DOHH2 (cell line): ENCODE results near the gene PTGS1.

Experiments
- H3F3A ChIP-seq: fragments of 200-600 bp; sonication (generic), shearing (Covaris generic); 2 replicates; pipeline ENCODE4 v1.6.0; 2016; ENCODE audit warnings: antibody characterized with exemption, mild to moderate bottlenecking; ENCODE audit not compliant: control insufficient read depth, insufficient read depth
- H3K27ac ChIP-seq: fragments of 200-600 bp; sonication (generic); 2 replicates; pipeline ENCODE4 v1.5.1; 2014; ENCODE audit warnings: low read depth, mild to moderate bottlenecking, low read length, moderate library complexity
- H3K27me3 ChIP-seq: fragments of 200-600 bp; sonication (generic); 2 replicates; pipeline ENCODE4 v1.6.1; 2014; ENCODE audit warnings: mild to moderate bottlenecking, low read length, mixed read lengths; ENCODE audit not compliant: control insufficient read depth
- H3K36me3 ChIP-seq: fragments of 200-600 bp; sonication (generic); 2 replicates; pipeline ENCODE4 v1.6.1; 2014; ENCODE audit warnings: mild to moderate bottlenecking, low read length, moderate library complexity, mixed read lengths; ENCODE audit not compliant: control insufficient read depth
- H3K4me1 ChIP-seq: fragments of 200-600 bp; sonication (generic); 2 replicates; pipeline ENCODE4 v1.6.1; 2014; ENCODE audit warnings: mild to moderate bottlenecking, low read length, mixed read lengths; ENCODE audit not compliant: control insufficient read depth
- H3K4me2 ChIP-seq: fragments of 200-600 bp; sonication (generic); 2 replicates; pipeline ENCODE4 v1.6.0; 2014; ENCODE audit warnings: mild to moderate bottlenecking, low read length, moderate library complexity
- H3K4me3 ChIP-seq: fragments of 200-600 bp; sonication (generic); 2 replicates; pipeline ENCODE4 v1.5.1; 2014; ENCODE audit warnings: mild to moderate bottlenecking, low read length, mixed read lengths
- H3K79me2 ChIP-seq: fragments of 200-600 bp; sonication (generic); 2 replicates; pipeline ENCODE4 v1.6.1; 2014; ENCODE audit warnings: mild to moderate bottlenecking, low read length, mixed read lengths; ENCODE audit not compliant: control insufficient read depth
- H3K9me2 ChIP-seq: fragments of 200-600 bp; sonication (generic); replicated peaks from 2 replicates; pipeline ENCODE4 v1.6.1; 2014; ENCODE audit warnings: mild to moderate bottlenecking, low read length, mixed read lengths; ENCODE audit not compliant: control insufficient read depth
- H3K9me3 ChIP-seq: fragments of 200-600 bp; sonication (generic); 2 replicates; pipeline ENCODE4 v1.6.1; 2014; ENCODE audit warnings: antibody characterized with exemption, low read length, mixed read lengths; ENCODE audit not compliant: control insufficient read depth, insufficient read depth
- H4K20me1 ChIP-seq: fragments of 200-600 bp; sonication (generic); 2 replicates; pipeline ENCODE4 v1.6.0; 2014; ENCODE audit warnings: low read depth, mild to moderate bottlenecking, antibody characterized with exemption, low read length, moderate library complexity; ENCODE audit not compliant: control insufficient read depth, insufficient read depth
- EZH2phosphoT487 ChIP-seq: fragments of 200-600 bp; sonication (generic); IDR thresholded peaks from 2 replicates; pipeline ENCODE4 v1.6.1; 2017; ENCODE audit warnings: borderline replicate concordance, mild to moderate bottlenecking, antibody characterized with exemption, low read length, moderate library complexity, mixed read lengths
- TF ChIP-seq, protein P1 (sequence below): fragments of 200-600 bp; sonication (generic); IDR thresholded peaks from one replicate; pipeline ENCODE4 v1.5.1; 2014; ENCODE audit warnings: antibody characterized with exemption, mild to moderate bottlenecking, low read depth, low read length; ENCODE audit not compliant: poor library complexity, severe bottlenecking

Gene PTGS1

DNA sequence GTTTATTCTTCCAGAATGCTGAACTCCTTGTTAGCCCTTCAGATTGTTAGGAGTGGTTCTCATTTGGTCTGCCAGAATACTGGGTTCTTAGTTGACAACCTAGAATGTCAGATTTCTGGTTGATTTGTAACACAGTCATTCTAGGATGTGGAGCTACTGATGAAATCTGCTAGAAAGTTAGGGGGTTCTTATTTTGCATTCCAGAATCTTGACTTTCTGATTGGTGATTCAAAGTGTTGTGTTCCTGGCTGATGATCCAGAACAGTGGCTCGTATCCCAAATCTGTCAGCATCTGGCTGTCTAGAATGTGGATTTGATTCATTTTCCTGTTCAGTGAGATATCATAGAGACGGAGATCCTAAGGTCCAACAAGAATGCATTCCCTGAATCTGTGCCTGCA, 21.9 kb downstream of the PTGS1 start:
- Histone ChIP-seq H3K4me1 (peaks cover 30% of the 10 kb centered on the region), H3F3A (no peaks in the 10 kb centered on the region), H3K9me3 (no peaks in the 10 kb centered on the region), H3K9me2 (no peaks in the 10 kb centered on the region), H3K4me3 (no peak overlapping the region), H3K36me3 (no peaks in the 10 kb centered on the region), H4K20me1 (no peaks in the 10 kb centered on the region), H3K27ac (no peak overlapping the region), H3K4me2 (no peak overlapping the region), H3K27me3 (no peaks in the 10 kb centered on the region), H3K79me2 (no peaks in the 10 kb centered on the region)
- no peak for TF ChIP-seq EZH2phosphoT487
- TF ChIP-seq, protein P1, sequence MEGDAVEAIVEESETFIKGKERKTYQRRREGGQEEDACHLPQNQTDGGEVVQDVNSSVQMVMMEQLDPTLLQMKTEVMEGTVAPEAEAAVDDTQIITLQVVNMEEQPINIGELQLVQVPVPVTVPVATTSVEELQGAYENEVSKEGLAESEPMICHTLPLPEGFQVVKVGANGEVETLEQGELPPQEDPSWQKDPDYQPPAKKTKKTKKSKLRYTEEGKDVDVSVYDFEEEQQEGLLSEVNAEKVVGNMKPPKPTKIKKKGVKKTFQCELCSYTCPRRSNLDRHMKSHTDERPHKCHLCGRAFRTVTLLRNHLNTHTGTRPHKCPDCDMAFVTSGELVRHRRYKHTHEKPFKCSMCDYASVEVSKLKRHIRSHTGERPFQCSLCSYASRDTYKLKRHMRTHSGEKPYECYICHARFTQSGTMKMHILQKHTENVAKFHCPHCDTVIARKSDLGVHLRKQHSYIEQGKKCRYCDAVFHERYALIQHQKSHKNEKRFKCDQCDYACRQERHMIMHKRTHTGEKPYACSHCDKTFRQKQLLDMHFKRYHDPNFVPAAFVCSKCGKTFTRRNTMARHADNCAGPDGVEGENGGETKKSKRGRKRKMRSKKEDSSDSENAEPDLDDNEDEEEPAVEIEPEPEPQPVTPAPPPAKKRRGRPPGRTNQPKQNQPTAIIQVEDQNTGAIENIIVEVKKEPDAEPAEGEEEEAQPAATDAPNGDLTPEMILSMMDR: no peak

DNA sequence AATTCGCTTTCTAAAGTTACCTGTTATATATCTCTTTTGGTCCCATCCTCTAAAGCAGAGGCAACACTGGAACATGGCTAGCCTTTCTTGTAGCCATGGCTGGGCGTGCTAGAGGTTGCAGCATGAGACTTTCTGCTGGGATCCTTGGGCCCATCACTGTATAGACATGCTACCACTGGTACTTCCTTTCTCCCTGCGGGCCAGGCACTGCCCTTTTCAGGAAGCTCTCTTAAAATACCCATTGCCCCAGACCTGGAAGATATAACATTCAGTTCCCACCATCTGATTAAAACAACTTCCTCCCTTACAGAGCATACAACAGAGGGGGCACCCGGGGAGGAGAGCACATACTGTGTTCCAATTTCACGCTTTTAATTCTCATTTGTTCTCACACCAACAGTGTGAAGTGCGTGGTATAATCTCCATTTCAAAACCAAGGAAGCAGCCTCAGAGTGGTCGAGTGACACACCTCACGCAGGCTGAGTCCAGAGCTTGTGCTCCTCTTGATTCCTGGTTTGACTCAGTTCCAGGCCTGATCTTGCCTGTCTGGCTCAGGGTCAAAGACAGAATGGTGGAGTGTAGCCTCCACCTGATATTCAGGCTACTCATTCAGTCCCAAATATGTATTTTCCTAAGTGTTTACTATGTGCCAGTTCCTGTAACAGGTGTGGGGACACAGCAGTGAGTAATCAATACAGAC, 22.6 kb downstream of the PTGS1 start:
- H3K9me3 ChIP-seq: no peaks in the 10 kb centered on the region
- H3K79me2 ChIP-seq: no peaks in the 10 kb centered on the region
- H3K4me2 ChIP-seq: no peak overlapping the region
- no peak overlapping the region for H3K4me3 ChIP-seq
- TF ChIP-seq, protein P1: no peak
- no peak for TF ChIP-seq EZH2phosphoT487
- H3K36me3 ChIP-seq: no peaks in the 10 kb centered on the region
- H3K9me2 ChIP-seq: no peaks in the 10 kb centered on the region
- H4K20me1 ChIP-seq: no peaks in the 10 kb centered on the region
- no peaks in the 10 kb centered on the region for H3F3A ChIP-seq
- no peak overlapping the region for H3K27ac ChIP-seq
- H3K27me3 ChIP-seq: no peaks in the 10 kb centered on the region
- H3K4me1 ChIP-seq: peaks cover 29% of the 10 kb centered on the region

DNA sequence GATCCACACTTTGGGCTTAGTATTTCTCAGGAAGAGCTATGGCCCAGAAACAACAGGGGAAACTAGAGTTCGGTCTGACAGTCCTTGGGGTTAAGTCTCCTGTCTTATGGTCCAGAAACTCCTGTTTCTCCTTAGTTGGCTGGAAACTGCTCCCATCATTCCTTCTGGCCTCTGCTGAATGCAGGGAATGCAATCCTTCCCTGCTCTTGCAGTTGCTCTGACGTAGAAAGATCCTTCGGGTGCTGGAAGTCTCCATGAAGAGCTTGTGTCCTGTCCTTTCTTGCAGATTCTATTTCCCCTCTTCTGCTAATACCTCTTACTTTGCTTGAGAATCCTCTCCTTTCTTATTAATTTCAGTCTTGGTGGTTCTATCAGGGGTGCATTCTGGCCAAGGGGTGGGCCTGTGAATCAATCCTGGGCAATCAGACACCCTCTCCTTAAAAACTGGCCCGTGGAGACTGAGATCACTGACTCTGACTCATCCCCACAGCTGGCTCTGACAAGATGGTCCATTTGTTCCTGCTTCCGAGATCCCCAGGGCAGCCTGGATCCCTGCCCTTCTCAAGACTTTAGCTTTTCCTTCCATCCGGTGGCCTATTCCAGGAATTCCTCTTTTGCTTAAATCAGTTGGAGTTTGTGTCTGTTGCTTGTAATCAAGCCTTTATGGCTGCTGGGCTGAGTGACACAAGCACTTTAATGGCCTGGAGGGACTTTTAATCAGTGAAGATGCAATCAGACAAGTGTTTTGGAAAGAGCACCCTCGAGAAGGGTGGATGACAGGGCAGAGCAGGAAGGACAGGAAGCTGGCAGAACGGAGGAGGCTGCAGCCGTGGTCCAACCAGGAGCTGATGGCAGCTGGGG, 23.7 kb downstream of the PTGS1 start:
- Histone ChIP-seq H3K4me3 (no peak overlapping the region), H3F3A (no peaks in the 10 kb centered on the region), H3K4me1 (peaks cover 18% of the 10 kb centered on the region), H3K36me3 (no peaks in the 10 kb centered on the region), H3K27me3 (no peaks in the 10 kb centered on the region), H3K9me2 (no peaks in the 10 kb centered on the region), H3K4me2 (no peak overlapping the region), H3K27ac (no peak overlapping the region), H3K79me2 (no peaks in the 10 kb centered on the region), H3K9me3 (no peaks in the 10 kb centered on the region), H4K20me1 (no peaks in the 10 kb centered on the region)
- TF ChIP-seq, protein P1: no peak
- TF ChIP-seq EZH2phosphoT487: no peak
